ENCODE results near the gene FOXN3.
"Not testable (repeated sequence)": the region's sequence is repeated elsewhere in the genome, so short reads cannot be mapped to it uniquely, and the experiment has no call there.

Gene FOXN3

DNA sequence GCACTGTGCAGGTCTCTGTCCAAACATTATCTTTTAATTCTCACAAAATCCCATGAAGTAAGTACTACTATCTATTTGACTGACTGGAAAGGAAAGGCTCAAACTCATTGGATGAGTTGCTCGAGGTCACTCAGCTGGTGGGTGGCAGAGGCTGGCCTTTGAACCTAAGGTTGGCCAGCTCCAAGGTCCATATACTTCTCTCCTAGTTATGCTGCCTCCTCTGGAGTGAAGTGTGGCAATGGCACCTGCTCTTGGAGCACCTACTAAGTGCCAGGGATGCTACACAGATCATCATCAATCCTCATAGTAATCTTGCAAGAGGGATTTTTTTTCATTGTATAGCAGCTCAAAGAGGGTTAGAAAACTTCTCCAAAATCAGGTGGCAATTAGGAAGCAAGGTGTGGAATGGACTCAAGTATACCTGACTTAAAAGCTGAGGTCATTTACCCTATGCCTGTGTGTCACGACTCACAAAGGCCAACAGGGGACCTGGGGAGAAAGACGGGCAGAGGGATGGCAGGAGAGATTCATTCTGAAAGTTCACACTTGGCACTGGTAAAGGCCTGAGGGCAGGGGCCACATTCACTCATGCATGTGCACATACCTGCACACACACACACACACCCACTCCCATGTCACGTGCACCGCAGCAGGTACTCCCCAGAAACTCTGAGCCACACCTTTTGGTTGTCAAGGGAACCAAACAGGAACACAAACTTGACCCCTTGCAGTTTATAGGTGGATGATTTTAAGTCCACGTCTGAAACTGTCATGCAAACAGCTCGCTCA is 146.4 kb downstream of the FOXN3 start:
- DNase-seq (ENCODE audit: low spot score), result no peak

DNA sequence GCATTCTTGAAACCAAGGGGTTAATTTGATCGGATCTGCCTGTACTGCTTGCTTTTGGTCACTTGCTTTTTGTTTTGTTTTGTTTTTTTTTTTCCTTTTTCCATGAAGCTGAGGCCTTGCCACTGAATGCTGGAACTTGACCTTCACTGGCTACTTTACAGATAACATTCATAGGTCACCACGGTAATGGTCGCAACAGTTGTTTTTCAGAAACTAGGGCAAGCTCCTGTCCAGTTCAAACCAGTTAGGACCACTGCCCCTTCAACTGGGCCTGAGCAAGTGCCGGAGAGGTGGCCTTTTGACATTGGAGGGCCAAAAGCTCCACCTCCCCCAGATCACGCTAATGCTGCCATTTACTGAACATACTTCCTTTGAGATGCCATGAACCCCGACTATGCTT is 147.6 kb downstream of the FOXN3 start:
- DNase-seq (ENCODE audit: low spot score), result no peak

DNA sequence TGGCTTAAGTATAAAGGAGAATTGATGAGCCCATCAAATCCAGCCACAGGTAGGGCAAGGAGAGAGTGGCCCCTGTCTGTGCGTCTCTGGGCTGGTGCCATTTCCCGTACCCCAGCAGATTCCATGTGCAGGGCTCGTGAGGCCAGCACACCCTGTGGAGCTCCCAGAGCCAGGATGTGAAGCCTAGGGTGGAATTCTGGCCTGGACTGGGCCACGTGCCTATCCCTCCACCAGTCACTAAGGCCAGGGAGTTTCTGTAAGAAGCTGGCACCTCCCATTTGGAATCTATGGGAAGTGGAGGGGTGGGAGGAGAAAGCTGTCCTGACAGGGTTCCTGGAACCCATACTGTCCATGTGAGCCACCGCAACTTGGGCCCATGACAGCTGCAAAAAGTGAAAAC is 148.5 kb downstream of the FOXN3 start:
- no peak for DNase-seq (ENCODE audit: low spot score)

DNA sequence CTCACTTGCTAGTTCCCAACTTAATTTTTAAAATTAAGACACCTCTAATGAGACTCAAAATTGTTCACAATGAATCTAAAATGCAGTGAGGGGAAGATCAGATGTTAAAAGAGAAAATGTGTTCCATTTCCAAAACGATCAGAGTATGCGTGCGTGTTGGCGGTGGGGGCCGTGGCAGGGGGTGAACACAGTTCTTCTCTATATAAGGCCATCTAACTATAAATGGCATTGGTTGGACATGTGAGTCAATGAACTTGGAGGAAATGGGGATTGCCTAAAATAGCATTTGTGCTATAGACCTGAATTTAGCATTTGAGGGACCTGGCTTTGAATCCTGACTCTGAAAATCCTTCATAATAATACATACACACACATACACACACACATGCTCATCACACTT is 149.4 kb downstream of the FOXN3 start:
- DNase-seq (ENCODE audit: low spot score), result no peak

DNA sequence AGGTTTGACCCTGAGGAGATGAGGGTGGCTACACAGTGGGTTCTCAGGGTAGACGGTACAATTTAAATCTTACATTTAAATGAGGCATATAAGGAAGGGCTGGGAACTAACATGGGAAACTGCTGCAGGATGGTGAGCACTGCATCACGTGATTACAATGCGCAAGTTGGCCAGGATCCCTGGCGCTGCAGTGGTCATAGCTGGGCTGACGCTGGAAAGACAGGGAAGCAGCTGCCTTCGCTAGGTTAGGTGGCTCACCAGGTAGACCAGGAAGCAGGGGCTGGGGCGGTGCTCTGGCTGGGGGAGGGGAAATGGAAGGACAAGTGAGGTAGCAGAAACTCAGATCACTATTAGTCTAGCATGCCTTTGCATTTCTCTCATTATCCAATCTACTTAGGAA is 149.9 kb downstream of the FOXN3 start:
- no peak for DNase-seq (ENCODE audit: low spot score)

DNA sequence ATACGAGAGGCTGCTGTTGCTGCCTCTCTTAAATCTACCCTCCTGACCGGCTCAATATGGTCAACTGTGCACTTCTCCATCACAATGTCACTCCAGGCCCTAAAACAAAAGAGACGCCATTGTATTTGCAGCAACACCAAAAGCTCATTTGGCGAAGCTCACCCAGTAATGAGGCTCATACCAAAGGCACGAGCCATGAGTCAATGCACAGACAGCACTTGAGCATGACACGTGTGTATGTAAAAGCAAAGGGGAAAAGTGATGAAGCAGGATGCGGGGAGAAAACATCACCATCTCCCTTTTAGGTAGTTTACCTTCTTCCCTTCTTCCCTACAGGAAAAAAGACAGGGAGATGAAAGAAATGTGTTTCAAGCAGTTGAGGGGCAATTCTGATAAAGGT is 150.3 kb downstream of the FOXN3 start:
- DNase-seq (ENCODE audit: low spot score), result no peak

DNA sequence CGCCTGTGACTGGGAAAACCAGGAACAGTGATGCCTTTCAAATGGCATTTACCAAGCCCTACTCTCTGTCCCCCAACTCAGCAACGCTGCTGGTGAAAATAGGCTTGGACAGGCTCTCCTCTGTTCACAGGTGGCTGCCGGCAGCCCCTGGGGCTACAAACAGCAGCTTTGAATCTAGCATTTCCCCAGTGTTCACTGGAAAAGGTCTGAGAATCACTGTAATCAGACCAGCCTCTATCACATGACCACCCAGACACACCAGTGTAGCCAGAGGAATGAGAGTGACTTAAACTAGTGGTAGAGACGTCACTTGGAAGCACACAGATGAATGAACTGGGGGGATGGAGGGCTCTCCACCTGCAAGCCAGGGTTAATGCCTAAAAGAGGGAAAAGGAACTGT is 151.8 kb downstream of the FOXN3 start:
- DNase-seq (ENCODE audit: low spot score), result no peak

DNA sequence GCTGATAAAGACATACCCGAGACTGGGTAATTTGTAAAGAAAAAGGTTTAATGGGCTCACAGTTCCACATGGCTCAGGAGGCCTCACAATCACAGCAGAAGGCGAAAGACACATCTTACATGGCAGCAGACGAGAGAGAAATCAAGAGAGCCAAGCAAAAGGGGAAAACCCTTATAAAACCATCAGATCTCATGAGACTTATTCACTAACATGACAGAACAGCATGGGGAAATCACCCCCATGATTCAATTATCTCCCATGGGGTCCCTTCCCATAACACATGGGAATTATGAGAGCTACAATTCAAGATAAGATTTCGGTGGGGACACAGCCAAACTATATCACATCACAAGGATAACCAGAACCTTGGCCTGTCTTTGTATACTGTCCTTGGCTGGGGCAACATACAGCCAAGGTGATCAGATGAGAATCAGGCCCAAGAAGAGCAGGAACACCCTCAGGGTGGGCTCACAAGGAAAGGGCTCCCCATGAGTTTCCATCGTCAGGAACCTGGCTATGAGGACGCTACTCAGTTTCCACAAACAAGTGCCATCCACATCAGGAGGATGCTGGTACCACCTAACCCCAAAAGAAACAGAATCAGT is 152.7 kb downstream of the FOXN3 start:
- DNase-seq (ENCODE audit: low spot score), result no peak

DNA sequence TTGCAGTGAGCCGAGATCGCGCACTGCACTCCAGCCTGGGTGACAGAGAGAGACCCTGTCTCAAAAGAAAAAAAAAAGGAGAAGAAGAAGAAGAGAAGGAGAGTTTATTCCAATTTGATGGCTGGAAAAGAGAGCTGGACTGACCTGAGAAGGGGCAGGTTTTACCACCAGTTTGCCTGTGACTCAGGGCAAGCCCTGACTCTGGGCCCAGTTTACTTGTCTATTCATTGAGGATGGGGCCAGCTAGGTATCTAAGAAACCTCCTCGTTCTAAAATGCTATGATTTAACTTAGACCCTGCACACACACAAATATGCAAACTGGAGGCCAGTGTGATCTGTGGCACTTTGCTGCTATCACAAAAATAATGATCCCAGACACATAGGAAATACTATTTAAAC is 155.0 kb downstream of the FOXN3 start:
- no peak for DNase-seq (ENCODE audit: low spot score)

DNA sequence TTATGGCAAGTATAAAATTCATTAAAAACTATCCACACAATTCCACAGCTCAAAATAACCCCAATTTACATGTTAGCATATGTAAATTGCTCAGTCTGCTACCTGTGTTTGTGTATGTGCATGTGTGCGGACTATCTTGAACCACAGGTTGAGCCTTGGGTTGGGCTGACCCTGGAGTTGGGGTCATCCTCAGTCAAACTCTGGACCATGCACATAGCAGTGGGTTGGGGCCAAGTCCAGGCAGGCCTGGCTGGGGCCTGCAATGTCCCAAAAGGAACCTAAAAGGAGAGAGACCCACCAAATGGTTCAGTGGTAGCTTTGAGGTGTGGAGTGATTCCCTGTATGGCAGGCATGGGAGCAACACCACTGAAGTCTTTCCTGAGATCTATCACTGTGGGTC is 156.1 kb downstream of the FOXN3 start:
- DNase-seq (ENCODE audit: low spot score), result no peak

DNA sequence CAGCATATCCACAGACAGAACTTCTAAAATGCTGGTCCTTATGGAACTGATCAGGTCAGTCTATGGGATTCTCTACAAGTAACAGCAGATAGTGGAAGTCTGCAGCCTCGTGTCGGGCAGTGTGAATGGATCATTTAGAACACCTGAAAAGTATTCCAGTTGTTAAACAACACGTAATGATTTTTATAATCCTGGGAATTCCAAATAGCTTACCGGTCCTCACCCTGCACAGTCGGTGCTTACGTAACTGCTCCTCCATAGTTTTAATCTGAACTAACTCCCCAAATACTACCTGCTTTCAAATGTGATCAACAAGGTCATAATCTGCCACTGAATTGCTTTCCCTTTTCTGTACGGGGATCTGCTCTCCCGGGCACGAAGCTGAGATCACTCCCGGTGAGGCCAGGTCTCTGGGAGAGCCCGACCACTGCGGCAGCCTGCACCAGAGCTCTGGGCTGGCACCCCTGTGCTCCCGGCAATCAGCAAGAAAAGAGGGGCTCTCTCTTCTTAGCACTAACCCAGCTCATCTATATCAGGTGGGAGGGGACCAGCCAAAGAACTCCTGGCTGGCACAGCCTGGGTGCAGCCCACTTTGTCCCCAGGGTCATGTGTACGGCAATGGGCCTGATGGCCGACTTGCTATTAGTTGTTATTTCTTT is 157.0 kb downstream of the FOXN3 start:
- no peak for DNase-seq (ENCODE audit: low spot score)

DNA sequence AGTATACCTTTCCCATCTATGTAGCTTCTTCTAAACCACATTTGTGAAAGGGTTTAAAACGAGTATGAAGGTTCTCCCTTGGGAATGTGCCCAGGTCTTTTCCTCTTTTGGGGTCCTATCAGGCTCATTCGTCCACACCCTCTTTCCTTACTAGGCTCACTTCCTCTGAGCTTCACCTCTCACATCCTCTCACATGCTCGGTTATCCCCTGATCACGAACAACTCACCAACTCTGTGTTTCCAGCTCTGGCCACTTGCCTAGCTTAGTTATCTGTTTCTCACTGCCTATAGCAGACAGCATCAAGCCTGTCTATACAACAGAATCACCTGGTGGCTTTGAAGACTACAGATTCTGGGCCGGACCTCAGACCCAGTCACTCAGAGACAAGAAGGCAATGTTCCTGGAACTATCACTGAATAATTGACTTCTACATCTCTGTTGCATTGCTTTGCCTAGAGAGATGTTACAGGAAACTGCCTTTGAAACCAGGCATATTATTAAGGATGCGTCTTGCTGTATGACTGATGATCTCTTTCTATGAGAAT is 158.2 kb downstream of the FOXN3 start:
- no peak for DNase-seq (ENCODE audit: low spot score)

DNA sequence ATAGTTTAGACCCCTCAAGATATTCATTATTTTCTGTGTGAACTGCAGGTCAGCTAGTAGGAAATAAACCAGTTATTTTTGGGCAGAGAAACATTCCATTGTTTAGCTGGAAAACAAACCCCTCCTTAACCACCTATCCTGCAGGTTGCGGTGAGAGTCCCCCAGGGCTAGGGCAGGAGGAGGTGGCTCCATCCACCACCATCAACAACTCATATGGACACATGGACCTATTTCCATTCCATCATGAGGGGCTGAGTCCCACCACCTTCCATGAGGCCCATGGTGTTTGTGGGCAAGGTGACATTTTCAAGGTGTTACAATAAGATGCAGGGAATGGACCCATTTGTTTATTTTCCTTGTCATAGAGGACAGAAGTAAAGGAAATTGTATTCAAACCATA is 160.1 kb downstream of the FOXN3 start:
- DNase-seq (ENCODE audit: low spot score), result no peak

DNA sequence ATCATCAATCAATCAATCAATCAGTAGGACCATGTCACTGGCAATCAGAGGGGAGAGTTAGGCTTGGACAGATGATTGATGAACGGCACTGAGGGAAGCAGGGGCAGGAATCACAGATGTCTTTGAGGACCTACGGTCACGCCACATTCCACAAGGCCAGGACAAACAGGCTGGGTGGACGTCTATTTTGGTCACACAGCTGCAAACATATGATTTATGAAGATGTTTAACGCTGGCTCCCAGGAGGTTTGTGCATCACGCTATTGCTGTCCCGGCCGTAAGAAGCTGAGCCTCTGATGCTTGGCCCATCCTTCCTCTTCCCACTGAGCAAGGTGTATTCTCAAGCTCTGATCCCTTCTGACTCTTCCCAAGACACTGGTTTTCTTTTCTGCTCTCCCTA is 160.8 kb downstream of the FOXN3 start:
- DNase-seq (ENCODE audit: low spot score), result no peak

DNA sequence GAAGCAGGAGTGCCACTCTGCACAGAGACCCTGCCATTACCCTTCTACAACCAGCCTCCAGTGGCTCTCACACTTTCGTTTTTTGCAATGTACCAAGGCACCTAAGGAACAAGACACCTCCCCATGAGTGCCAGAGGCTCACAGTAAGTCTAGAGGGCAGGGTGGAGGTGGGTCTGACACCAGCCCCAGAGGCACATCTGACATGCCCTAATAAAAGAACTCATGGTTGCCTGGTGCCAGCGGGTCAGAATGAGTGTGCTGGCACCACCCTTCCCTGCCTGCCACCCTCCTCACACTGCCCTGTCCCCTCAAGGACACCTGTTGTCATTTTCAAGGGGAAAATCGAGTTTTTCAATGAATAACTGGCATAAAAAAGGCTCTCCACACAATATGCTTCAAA is 161.2 kb downstream of the FOXN3 start:
- DNase-seq (ENCODE audit: low spot score), result no peak

DNA sequence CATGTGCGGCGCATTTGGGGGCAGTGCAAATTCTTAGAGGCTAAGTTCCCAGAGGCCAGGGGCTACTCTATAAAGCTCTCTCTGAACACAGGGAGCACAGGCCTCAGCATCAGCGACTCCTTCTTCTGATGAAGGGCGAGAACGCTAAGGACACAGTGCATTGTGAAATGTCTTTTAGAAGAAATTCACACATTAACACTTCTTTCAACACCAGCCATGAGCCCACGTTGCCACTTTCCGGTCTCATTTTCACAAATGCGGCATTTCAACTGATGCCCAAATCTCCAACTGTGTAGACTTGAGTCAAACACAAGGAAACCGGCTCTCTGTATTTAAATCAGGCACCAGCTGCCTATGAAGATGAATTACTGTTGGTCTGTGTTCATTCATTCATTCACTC is 162.0 kb downstream of the FOXN3 start:
- DNase-seq (ENCODE audit: low spot score), result no peak

DNA sequence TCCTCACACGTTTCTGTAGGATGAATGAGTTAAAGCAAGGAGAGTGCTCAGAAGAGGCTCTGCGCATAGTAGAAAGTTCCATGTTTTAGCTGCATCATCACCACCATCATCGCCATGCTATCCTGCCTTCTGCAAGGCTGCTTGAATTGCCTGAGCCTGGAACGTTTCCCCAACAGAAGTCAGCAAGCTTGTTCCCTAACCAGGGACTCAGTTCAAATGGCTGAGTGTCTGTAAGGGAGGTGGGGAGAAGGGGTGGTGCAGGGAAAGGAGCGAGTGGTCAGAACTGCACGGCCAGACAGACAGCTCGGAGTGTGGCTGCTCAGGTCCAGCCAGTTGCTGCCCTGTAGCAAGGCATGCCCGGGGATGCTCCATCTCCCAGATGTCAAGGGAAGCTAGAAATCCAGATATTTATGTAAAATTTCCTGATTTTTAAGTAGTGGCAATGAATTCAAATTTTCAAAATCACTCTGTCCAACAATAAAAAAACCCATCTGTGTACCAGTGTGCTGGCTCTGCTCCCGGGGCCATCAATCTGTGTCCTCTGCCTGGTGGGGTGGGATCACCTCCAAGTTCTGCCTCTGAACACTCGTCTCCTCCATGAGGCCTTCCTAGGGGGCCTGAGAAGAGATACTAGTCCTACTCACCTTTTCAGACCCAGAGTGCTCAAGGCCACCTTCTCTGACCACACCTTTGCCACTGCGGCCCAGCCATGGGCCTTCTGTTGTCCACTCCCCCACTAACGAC is 162.7 kb downstream of the FOXN3 start:
- DNase-seq (ENCODE audit: low spot score), result no peak

DNA sequence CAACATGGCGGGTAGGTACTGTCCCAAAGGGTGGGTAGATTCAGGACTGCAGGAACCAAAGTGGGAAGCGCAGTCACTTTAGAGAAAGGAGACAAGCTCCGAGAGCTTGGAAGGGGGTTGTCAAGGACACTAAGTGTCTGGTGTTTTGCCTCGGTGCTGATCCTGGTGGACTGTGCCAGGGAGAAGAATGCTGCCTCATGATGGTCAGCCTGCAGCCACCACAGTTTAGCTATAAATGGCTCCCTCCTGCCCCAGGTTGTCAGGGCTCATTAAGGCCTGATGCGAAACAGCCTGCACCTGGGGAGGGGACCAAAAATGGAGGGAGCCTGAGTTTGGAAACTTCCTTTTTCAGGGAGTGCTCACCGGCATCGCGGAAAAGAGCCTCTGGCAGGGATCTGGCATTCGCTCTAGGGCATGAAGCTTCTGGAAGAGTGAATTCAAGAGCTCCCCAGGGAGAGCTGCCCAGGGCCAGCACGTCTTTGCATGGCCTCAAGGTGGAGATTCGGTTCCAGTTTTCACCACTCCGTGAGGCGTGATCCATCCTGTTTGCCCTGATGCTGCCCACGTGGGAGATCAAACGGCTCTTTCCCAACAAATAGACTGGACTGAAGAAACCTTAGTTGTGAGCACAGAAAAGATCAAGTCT is 164.0 kb downstream of the FOXN3 start:
- DNase-seq (ENCODE audit: low spot score), result no peak

DNA sequence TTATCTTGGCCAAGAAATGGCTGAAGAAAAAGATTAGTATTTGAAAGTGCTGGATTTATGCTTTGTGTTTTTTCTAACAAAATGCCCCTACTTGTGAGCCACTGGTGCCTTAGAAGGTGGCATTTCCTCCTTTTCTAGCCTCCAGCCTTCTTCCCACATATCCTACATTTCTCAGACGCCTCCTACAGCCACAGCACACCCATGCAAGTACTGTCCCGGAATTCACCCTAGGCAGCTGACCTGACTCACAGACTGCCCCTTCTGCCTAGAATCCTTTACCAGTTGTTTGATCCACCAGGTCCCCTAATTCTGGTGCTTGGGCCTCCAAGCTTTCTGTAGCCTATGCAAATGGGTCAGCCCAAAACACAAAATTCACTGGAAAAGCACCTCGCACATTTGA is 166.0 kb downstream of the FOXN3 start:
- DNase-seq (ENCODE audit: low spot score), result no peak

DNA sequence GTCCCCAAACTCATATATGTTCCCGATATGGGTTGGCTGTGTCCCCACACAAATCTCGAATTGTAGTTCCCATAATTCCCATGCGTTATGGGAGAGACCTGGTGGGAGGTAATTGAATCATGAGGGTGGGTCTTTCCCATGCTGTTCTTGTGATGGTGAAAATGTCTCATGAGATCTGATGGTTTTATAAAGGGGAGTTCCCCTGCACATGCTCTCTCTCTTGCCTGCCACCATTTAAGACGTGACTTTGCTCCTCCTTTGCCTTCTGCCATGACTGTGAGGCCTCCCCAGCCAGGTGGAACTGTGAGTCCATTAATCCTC is 166.4 kb downstream of the FOXN3 start:
- DNase-seq (ENCODE audit: low spot score), result not testable (repeated sequence)

DNA sequence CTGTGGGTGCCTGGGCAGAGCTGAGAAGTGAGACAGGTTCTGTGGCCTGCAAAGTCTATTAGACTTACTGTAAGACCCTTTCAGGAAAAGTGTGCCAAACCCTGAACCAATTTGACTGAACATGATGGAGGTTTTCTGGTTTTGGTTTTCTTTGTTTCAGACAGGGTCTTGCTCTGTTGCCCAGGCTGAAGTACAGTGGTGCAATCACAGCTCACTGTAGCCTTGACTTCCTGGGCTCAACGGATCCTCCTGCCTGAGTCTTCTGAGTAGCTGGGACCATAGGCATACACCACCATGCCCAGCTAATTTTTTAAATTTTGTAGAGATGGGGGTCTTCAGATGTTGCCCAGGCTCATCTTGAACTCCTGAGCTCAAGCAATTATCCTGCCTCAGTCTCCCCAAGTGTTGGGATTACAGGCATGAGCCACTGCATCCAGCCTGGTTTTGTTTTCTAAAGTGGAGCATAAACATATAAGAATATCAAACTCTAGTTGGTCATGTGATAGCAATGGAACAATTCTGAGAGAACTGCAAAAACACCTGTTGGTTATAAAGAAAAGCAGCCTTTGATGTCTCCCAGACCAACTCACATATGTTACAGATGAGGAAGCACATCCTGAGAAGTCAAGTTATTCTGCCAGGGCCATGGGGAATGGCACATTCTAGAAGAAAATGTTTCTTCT is 166.9 kb downstream of the FOXN3 start:
- no peak for DNase-seq (ENCODE audit: low spot score)

All from globus pallidus (tissue), 1 donor.